K562 (cell line): Measurements from ENCODE around the gene NELFE. TPM values are rescaled to one million over a fixed set of nuclear protein-coding genes. Genes with fewer than 3 reads are reported as not detected.

Experiments
- ARHGAP35 ChIP-seq: fragments of 450-650 bp; IDR thresholded peaks from 2 replicates; pipeline ENCODE4 v1.6.1; 2018; ENCODE audit not compliant: partially characterized antibody
- CCNT2 ChIP-seq: IDR thresholded peaks from 2 replicates; pipeline ENCODE4 v1.6.1; 2011; ENCODE audit warnings: borderline replicate concordance, low read depth, mild to moderate bottlenecking, moderate library complexity, mixed read lengths, low read length; ENCODE audit not compliant: insufficient read length; ENCODE audit errors: extremely low read depth
- E4F1 ChIP-seq: fragments of 250-450 bp; sonication (Bioruptor Pico); IDR thresholded peaks from 2 replicates; pipeline ENCODE4 v1.5.0; 2021; ENCODE audit warnings: mild to moderate bottlenecking, borderline replicate concordance
- ETV6 ChIP-seq, 3 experiments: fragments of 150-350 bp in 1 of 3; sonication (generic) in 1 of 3; formaldehyde crosslinking in 1 of 3; IDR thresholded peaks; 2 replicates each; pipeline versions ENCODE4 v1.6.1 to v1.8.0; 2014 to 2022; ENCODE audit warnings: borderline replicate concordance in 2 of 3, low read depth in 2 of 3, antibody characterized with exemption in 1 of 3, low read length in 1 of 3, mild to moderate bottlenecking in 1 of 3, missing genetic modification reagents in 1 of 3
- FOXA3 ChIP-seq, 2 experiments: fragments of 450-650 bp in 1 of 2; sonication (generic) in 1 of 2; formaldehyde crosslinking; IDR thresholded peaks in 1 of 2; conservative IDR thresholded peaks in 1 of 2; 2 replicates each; pipeline versions ENCODE4 v1.4.0 to v1.8.0; 2020 to 2022; ENCODE audit warnings: mild to moderate bottlenecking in 2 of 2, missing genetic modification reagents in 1 of 2
- GABPB1 ChIP-seq: sonication (generic); formaldehyde crosslinking; IDR thresholded peaks from 2 replicates; pipeline ENCODE4 v1.8.0; 2022; ENCODE audit warnings: mild to moderate bottlenecking, missing genetic modification reagents
- KDM1A ChIP-seq, 2 experiments: fragments of 450-650 bp; IDR thresholded peaks; 2 replicates each; pipeline ENCODE4 v1.6.1; 2016; ENCODE audit warnings: mild to moderate bottlenecking in 2 of 2
- MYC ChIP-seq, 2 experiments: fragments of 250-450 bp in 1 of 2; sonication (Bioruptor Pico) in 1 of 2; IDR thresholded peaks; 2 replicates each; pipeline versions ENCODE4 v1.5.1 to v1.6.1; 2012 to 2021; ENCODE audit warnings: low read depth in 2 of 2, borderline replicate concordance in 1 of 2, improper control_type of control experiment in 1 of 2, low read length in 1 of 2, mild to moderate bottlenecking in 1 of 2, moderate library complexity in 1 of 2
- RBBP5 ChIP-seq: fragments of 200-600 bp; sonication (generic); IDR thresholded peaks from 2 replicates; pipeline ENCODE4 v1.6.1; 2012; ENCODE audit warnings: borderline replicate concordance, mild to moderate bottlenecking, low read length, control low read depth, inconsistent platforms; ENCODE audit not compliant: insufficient read depth, poor library complexity, severe bottlenecking
- RUNX1 ChIP-seq: sonication (generic); IDR thresholded peaks from 2 replicates; pipeline ENCODE4 v1.6.1; 2016; ENCODE audit warnings: antibody characterized with exemption, low read depth
- SIX5 ChIP-seq, 2 experiments: IDR thresholded peaks; 2 replicates each; pipeline ENCODE4 v1.6.1; 2011; ENCODE audit warnings: low read length in 2 of 2, borderline replicate concordance in 1 of 2, low read depth in 1 of 2, mild to moderate bottlenecking in 1 of 2, moderate library complexity in 1 of 2; ENCODE audit not compliant: insufficient read depth in 1 of 2
- SMARCA4 ChIP-seq: fragments of 450-650 bp; IDR thresholded peaks from 2 replicates; pipeline ENCODE4 v1.6.1; 2016
- TBL1XR1 ChIP-seq, 2 experiments: IDR thresholded peaks; 2 replicates each; pipeline ENCODE4 v1.6.1; 2012; ENCODE audit warnings: improper control_type of control experiment in 2 of 2, low read length in 2 of 2, mild to moderate bottlenecking in 1 of 2
- ZKSCAN3 ChIP-seq: fragments of 250-450 bp; sonication (Bioruptor Pico); IDR thresholded peaks from 2 replicates; pipeline ENCODE4 v1.4.0; 2020
- ZNF146 ChIP-seq: IDR thresholded peaks from one replicate; pipeline ENCODE4 v1.6.1; 2018; ENCODE audit warnings: missing compliant biosample characterization; ENCODE audit not compliant: unreplicated experiment
- ZNF165 ChIP-seq: fragments of 250-450 bp; sonication (Bioruptor Pico); IDR thresholded peaks from 2 replicates; pipeline ENCODE4 v1.4.0; 2020; ENCODE audit warnings: borderline replicate concordance
- ZNF511 ChIP-seq: sonication (generic); formaldehyde crosslinking; IDR thresholded peaks from 2 replicates; pipeline ENCODE4 v1.8.0; 2022; ENCODE audit warnings: mild to moderate bottlenecking, missing genetic modification reagents
- ZNF551 ChIP-seq: fragments of 250-450 bp; sonication (Bioruptor Pico); IDR thresholded peaks from 2 replicates; pipeline ENCODE4 v1.5.0; 2021; ENCODE audit warnings: mild to moderate bottlenecking, moderate library complexity
- ZNF644 ChIP-seq: fragments of 200-800 bp; sonication (Bioruptor generic); IDR thresholded peaks from 2 replicates; pipeline ENCODE4 v1.6.1; 2016; ENCODE audit warnings: low read depth, missing genetic modification characterization, missing compliant biosample characterization
- polyA plus RNA-seq, 8 experiments: library from polyadenylated mRNA; depleted of rRNA in 4 of 8; stranded (reverse) in 5 of 8; unstranded in 3 of 8; fragments of >200 nt; fragmentation: Nextera tagmentation in 2 of 8; fragmentation: Illumina TruSeq in 1 of 8; extraction: Ambion mirVana in 2 of 8; extraction: Trizol in 1 of 8; gene quantifications; 2 replicates each; pipeline versions ENCODE4 v1.2.1 to v1.2.3, GENCODE V29; 2011 to 2014; ENCODE audit warnings: inconsistent platforms in 1 of 8, missing spikeins in 1 of 8
- total RNA-seq, 7 experiments: library from RNA; depleted of rRNA in 6 of 7; stranded (reverse); fragments of >200 nt in 6 of 7; fragmentation: Illumina TruSeq in 2 of 7; extraction: Trizol in 2 of 7; gene quantifications; 2 replicates each; pipeline versions ENCODE4 v1.2.1 to v1.2.3, GENCODE V29; 2011 to 2021; ENCODE audit warnings: low replicate concordance in 1 of 7
- TF ChIP-seq, protein P1 (sequence below): sonication (generic); formaldehyde crosslinking; IDR thresholded peaks from 2 replicates; pipeline ENCODE4 v1.9.0; 2022; ENCODE audit warnings: mild to moderate bottlenecking, missing genetic modification reagents

Gene NELFE
- total and polyA plus RNA-seq, 9 of the 15 experiments (the other 6 are each of a cell fraction or from before 2014, with no cell fraction given): 15.2 to 157 (median 91.5) TPM

DNA sequence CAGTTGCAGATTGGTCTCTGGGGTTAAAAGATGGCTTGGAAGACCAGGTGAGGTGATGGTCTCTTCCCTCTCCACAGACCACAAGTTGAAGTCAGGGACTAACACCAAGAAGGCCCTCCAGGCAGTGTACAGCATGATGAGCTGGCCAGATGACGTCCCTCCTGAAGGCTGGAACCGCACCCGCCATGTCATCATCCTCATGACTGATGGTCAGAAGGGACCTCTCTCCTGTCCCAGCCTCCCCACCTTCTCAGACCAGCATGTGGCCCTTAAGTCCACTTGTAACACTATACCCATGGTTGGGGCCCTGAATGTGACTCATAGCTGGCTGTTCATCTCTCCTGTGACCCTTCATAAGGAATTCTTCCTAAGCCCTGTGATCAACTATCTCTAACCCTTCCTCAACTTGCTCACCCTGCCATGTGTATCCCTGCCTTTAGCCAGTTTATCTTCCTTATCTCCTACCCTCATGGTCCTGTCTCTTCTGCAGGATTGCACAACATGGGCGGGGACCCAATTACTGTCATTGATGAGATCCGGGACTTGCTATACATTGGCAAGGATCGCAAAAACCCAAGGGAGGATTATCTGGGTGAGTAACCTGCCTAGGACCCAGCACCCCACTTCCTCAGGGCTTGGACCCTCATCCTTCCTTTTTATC is 9.9 kb downstream of the NELFE start (continued):
- no peak for TF ChIP-seq E4F1
- peak; percentile 87 for TF ChIP-seq SMARCA4
- TF ChIP-seq KDM1A (IDR thresholded peaks at IDR 0.05): peak in 1 of 2 experiments; percentile 41; a peak in 1 of 4 replicates
- peak; percentile 53 for TF ChIP-seq CCNT2
- no peak for TF ChIP-seq ARHGAP35
- TF ChIP-seq ZNF146 (CRISPR knock-in tag): no peak
- peak; percentile 48; the same call in 1 of the 2 replicates for TF ChIP-seq ZNF511 (CRISPR knock-in tag)
- TF ChIP-seq MYC (IDR thresholded peaks at IDR 0.05; ENCODE audit: low read depth, low read length): peak; percentile 86
- no peak for TF ChIP-seq MYC (CRISPR knock-in tag; IDR thresholded peaks at IDR 0.05; ENCODE audit: borderline replicate concordance, low read depth)
- no peak for TF ChIP-seq SIX5 (IDR thresholded peaks at IDR 0.05; ENCODE audit: borderline replicate concordance in 1 of 2, insufficient read depth in 1 of 2, low read depth in 1 of 2, low read length in 2 of 2)
- TF ChIP-seq ZNF165 (CRISPR knock-in tag): no peak
- TF ChIP-seq, protein P1, sequence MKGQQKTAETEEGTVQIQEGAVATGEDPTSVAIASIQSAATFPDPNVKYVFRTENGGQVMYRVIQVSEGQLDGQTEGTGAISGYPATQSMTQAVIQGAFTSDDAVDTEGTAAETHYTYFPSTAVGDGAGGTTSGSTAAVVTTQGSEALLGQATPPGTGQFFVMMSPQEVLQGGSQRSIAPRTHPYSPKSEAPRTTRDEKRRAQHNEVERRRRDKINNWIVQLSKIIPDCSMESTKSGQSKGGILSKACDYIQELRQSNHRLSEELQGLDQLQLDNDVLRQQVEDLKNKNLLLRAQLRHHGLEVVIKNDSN (CRISPR knock-in tag): peak; percentile 62
- TF ChIP-seq ZNF551 (CRISPR knock-in tag): 0 out of 2 replicates have a peak, but pooled peaks have one; percentile 30
- peak in 1 of 2 experiments; percentile 85; a peak in 1 of 4 replicates for TF ChIP-seq FOXA3 (CRISPR knock-in tag; conservative IDR thresholded peaks at IDR 0.05 in 1 of 2, IDR thresholded peaks at IDR 0.05 in 1 of 2)
- TF ChIP-seq ZKSCAN3 (CRISPR knock-in tag): no peak
- TF ChIP-seq GABPB1 (CRISPR knock-in tag): peak; percentile 75
- TF ChIP-seq ZNF644 (tag): no peak
- TF ChIP-seq TBL1XR1 (IDR thresholded peaks at IDR 0.05; ENCODE audit: low read length in 2 of 2): no peak
- TF ChIP-seq ETV6 (IDR thresholded peaks at IDR 0.05; ENCODE audit: borderline replicate concordance in 1 of 2, low read depth in 2 of 2, low read length in 1 of 2): no peak
- TF ChIP-seq ETV6 (CRISPR knock-in tag; IDR thresholded peaks at IDR 0.05; ENCODE audit: borderline replicate concordance): no peak
- no peak for TF ChIP-seq RBBP5
- TF ChIP-seq RUNX1: 0 out of 2 replicates have a peak, but pooled peaks have one; percentile 57
